ENCODE results near the gene NBAS.

DNA sequence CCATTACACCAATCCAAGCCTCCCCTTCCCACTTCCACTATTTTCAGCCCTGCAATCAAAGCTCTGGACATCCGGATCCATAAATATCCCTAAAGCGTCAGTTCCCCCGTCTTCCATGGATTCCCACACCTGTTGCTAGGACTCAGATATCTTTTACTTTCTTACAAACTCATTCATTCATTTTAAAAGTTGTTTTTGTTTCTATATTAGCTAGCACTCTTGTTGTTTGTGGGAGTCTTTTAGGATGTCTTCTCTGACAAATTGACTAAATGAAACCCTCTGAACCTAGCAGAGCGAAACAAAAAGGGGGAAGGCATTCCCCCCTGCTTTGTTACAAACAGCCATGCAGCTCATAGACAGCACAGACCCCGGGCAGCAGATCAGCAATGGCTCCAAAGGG is 9.0 kb upstream of the NBAS start:
- TF ChIP-seq, protein P1, sequence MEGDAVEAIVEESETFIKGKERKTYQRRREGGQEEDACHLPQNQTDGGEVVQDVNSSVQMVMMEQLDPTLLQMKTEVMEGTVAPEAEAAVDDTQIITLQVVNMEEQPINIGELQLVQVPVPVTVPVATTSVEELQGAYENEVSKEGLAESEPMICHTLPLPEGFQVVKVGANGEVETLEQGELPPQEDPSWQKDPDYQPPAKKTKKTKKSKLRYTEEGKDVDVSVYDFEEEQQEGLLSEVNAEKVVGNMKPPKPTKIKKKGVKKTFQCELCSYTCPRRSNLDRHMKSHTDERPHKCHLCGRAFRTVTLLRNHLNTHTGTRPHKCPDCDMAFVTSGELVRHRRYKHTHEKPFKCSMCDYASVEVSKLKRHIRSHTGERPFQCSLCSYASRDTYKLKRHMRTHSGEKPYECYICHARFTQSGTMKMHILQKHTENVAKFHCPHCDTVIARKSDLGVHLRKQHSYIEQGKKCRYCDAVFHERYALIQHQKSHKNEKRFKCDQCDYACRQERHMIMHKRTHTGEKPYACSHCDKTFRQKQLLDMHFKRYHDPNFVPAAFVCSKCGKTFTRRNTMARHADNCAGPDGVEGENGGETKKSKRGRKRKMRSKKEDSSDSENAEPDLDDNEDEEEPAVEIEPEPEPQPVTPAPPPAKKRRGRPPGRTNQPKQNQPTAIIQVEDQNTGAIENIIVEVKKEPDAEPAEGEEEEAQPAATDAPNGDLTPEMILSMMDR (IDR thresholded peaks at IDR 0.05; ENCODE audit: low read depth, low read length): no peak
- TF ChIP-seq EZH2phosphoT487 (IDR thresholded peaks at IDR 0.05; ENCODE audit: low read depth): no peak
